Upper lobe of right lung (tissue), 1 donor: Measurements from ENCODE around the gene POLR3C. TPM values are rescaled to one million over a fixed set of nuclear protein-coding genes. Genes with fewer than 3 reads are reported as not detected.
A peak's percentile ranks its signal among the peaks of the same experiment; 100 is the strongest.

Experiments used
- ATAC-seq: fragments of 200-7000 bp; cut with Tn5 transposase; one replicate; pipeline ENCODE4 v1.9.1; 2020; ENCODE audit warnings: mild to moderate bottlenecking, moderate library complexity
- DNase-seq: peaks from one replicate; pipeline ENCODE4 v3.0.0-alpha.2; 2020
- H3K27ac ChIP-seq: fragments of 200-600 bp; one replicate; pipeline ENCODE4 v1.8.0; 2022
- H3K27me3 ChIP-seq: fragments of 200-600 bp; one replicate; pipeline ENCODE4 v1.8.0; 2022; ENCODE audit warnings: mild to moderate bottlenecking
- H3K36me3 ChIP-seq: fragments of 200-600 bp; one replicate; pipeline ENCODE4 v1.8.0; 2022
- H3K4me1 ChIP-seq: fragments of 200-600 bp; one replicate; pipeline ENCODE4 v1.8.0; 2022
- H3K4me3 ChIP-seq: fragments of 200-600 bp; one replicate; pipeline ENCODE4 v1.8.0; 2022; ENCODE audit warnings: mild to moderate bottlenecking
- H3K9me3 ChIP-seq: fragments of 200-600 bp; one replicate; pipeline ENCODE4 v1.8.0; 2022
- CTCF ChIP-seq: fragments of 200-600 bp; IDR thresholded peaks from one replicate; pipeline ENCODE4 v1.8.0; 2022; ENCODE audit warnings: antibody characterized with exemption
- intact Hi-C: fragments of 100-400 bp; cut with DNase I; formaldehyde crosslinking; loops from one replicate; pipeline ENCODE4 v1.11.0; 2022
- total RNA-seq: library from RNA; stranded (reverse); fragmentation: NEBNext Ultra II Directional; extraction: Animal tissue kit (Norgen Biotek cat#: 25700); gene quantifications from one replicate; pipeline ENCODE4 v1.2.1, GENCODE V29; 2021
- donor health status: DM: no; HTN: yes; CAD: no; lungs with severe emphysema.

POLR3C gene
- total RNA-seq, 1 donor from 2014 or later: 29.1 TPM

- intact Hi-C loops: loop anchor here (10.0 kb wide), 1 partner anchor 158 kb away; no protein-coding TSS in a partner anchor
- Histone ChIP-seq H3K4me1 (peaks cover 13% of the 10 kb centered on the region), H3K27me3 (no peaks in the 10 kb centered on the region), H3K4me3 (no peak overlapping the region), H3K9me3 (no peaks in the 10 kb centered on the region), H3K27ac (no peak overlapping the region), H3K36me3 (peaks cover 45% of the 10 kb centered on the region)
- DNase-seq (no peak), ATAC-seq (no peak)
- TF ChIP-seq CTCF: no peak
Observed at GRCh38 chr1:145857170-145857569, 33.2 kb downstream of the POLR3C start.

- intact Hi-C loops: loop anchor here (10.0 kb wide), 1 partner anchor 156 kb away; no protein-coding TSS in a partner anchor
- Histone ChIP-seq H3K4me3 (peak overlapping the region; percentile 95), H3K27ac (peak overlapping the region; percentile 89), H3K27me3 (no peaks in the 10 kb centered on the region), H3K9me3 (no peaks in the 10 kb centered on the region), H3K36me3 (peaks cover 34% of the 10 kb centered on the region), H3K4me1 (peaks cover 13% of the 10 kb centered on the region)
- ATAC-seq: peak; percentile 36
- TF ChIP-seq CTCF: no peak
- DNase-seq: peak; percentile 82
Observed at GRCh38 chr1:145858238-145858900, 34.4 kb downstream of the POLR3C start.

GRCh38 chr1:145858901-145859490 is 35.0 kb downstream of the POLR3C start, which contains the start of gene PIAS3:
Gene PIAS3, minus strand, starts transcription at chr1:145859081. Its CDS starts 91 bp downstream, at chr1:145858990.
- intact Hi-C loops: loop anchor here (10.0 kb wide), 1 partner anchor 156 kb away; no protein-coding TSS in a partner anchor
- H3K36me3 ChIP-seq: peaks cover 28% of the 10 kb centered on the region
- no peaks in the 10 kb centered on the region for H3K27me3 ChIP-seq
- peaks cover 13% of the 10 kb centered on the region for H3K4me1 ChIP-seq
- H3K27ac ChIP-seq: peak within 1 kb of the TSS; percentile 89
- ATAC-seq: peak; percentile 96
- no peaks in the 10 kb centered on the region for H3K9me3 ChIP-seq
- H3K4me3 ChIP-seq: peak within 1 kb of the TSS; percentile 95
- TF ChIP-seq CTCF: no peak
- DNase-seq: peak; percentile 98

- Histone ChIP-seq H3K27ac (peak overlapping the region; percentile 89), H3K9me3 (no peaks in the 10 kb centered on the region), H3K4me1 (peaks cover 13% of the 10 kb centered on the region), H3K4me3 (peak overlapping the region; percentile 95), H3K27me3 (no peaks in the 10 kb centered on the region), H3K36me3 (peaks cover 22% of the 10 kb centered on the region)
- DNase-seq (peak; percentile 96), ATAC-seq (peak; percentile 91)
- intact Hi-C loops: loop anchor here (10.0 kb wide), 1 partner anchor 155 kb away; no protein-coding TSS in a partner anchor
- TF ChIP-seq CTCF: peak; percentile 19
Observed at GRCh38 chr1:145859491-145860023, 35.6 kb downstream of the POLR3C start.

GRCh38 chr1:145863282-145864018 is 39.5 kb downstream of the POLR3C start:
- no peaks in the 10 kb centered on the region for H3K9me3 ChIP-seq

More at GRCh38 chr1:145863282-145864018, 39.5 kb downstream of the POLR3C start:
- no peak for TF ChIP-seq CTCF
- H3K4me1 ChIP-seq: peaks cover 7% of the 10 kb centered on the region
- H3K36me3 ChIP-seq: no peaks in the 10 kb centered on the region
- ATAC-seq: no peak
- DNase-seq: no peak
- no peak overlapping the region for H3K27ac ChIP-seq
- H3K27me3 ChIP-seq: no peaks in the 10 kb centered on the region
- H3K4me3 ChIP-seq: no peak overlapping the region
- intact Hi-C loops: no loop called here
